ENCODE measurements around the gene ATP5PF.
"Not testable (repeated sequence)": the region's sequence is repeated elsewhere in the genome, so short reads cannot be mapped to it uniquely, and the experiment has no call there.

ATP5PF gene

DNA sequence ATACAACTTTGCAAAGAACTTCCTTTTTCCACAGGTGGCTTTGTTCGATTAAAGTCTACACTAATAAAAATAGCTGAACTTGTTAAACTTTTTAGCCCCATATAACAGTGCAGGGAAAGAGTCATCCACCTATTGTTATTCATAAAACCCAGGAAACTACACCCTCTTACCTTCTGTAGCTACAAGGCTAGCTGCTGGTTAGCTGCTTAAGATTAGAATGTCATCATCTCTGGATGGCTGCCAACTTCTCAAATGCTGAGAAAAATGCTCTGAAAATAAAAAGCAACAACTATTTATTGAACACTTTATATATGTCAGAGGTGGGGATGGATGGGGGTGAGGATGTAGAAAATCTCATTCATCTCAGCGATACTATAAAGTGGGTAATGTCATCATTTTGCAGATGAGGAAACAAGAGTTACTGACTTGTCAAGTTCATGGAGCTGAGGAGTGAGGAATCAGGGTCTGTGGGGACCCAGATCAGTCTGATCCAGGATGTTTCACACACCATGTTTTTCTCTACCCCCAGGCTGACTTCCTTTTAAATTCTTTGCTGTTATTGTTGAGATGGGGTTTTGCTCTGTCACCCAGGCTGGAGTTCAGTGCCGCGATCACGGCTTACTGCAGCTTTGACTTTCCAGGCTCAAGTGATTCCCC, 17.1 kb downstream of the ATP5PF start:
- Histone ChIP-seq H3F3A (ENCODE audit: control insufficient read depth, insufficient read depth) (0 out of 2 replicates have a peak, but pooled peaks cover 10% of the 10 kb centered on the region), H3K36me3 (ENCODE audit: control insufficient read depth, low read length) (peaks cover 22% of the 10 kb centered on the region), H3K4me1 (ENCODE audit: control insufficient read depth, low read length) (peaks cover 7% of the 10 kb centered on the region; the same call in 1 of the 2 replicates), H3K4me3 (ENCODE audit: low read length) (no peak overlapping the region), H3K9me3 (ENCODE audit: control insufficient read depth, insufficient read depth, low read length) (no peaks in the 10 kb centered on the region), H3K27me3 (ENCODE audit: control insufficient read depth, low read length) (no peaks in the 10 kb centered on the region), H3K79me2 (ENCODE audit: control insufficient read depth, low read length) (no peaks in the 10 kb centered on the region), H3K9me2 (replicated peaks; ENCODE audit: control insufficient read depth, low read length) (no peaks in the 10 kb centered on the region), H3K4me2 (ENCODE audit: low read length) (no peak overlapping the region), H3K27ac (ENCODE audit: low read depth, low read length) (no peak overlapping the region), H4K20me1 (ENCODE audit: control insufficient read depth, insufficient read depth, low read depth, low read length) (no peaks in the 10 kb centered on the region)
- no peak for TF ChIP-seq EZH2phosphoT487 (IDR thresholded peaks at IDR 0.05; ENCODE audit: borderline replicate concordance, low read length)
- TF ChIP-seq, protein P1, sequence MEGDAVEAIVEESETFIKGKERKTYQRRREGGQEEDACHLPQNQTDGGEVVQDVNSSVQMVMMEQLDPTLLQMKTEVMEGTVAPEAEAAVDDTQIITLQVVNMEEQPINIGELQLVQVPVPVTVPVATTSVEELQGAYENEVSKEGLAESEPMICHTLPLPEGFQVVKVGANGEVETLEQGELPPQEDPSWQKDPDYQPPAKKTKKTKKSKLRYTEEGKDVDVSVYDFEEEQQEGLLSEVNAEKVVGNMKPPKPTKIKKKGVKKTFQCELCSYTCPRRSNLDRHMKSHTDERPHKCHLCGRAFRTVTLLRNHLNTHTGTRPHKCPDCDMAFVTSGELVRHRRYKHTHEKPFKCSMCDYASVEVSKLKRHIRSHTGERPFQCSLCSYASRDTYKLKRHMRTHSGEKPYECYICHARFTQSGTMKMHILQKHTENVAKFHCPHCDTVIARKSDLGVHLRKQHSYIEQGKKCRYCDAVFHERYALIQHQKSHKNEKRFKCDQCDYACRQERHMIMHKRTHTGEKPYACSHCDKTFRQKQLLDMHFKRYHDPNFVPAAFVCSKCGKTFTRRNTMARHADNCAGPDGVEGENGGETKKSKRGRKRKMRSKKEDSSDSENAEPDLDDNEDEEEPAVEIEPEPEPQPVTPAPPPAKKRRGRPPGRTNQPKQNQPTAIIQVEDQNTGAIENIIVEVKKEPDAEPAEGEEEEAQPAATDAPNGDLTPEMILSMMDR (IDR thresholded peaks at IDR 0.05; ENCODE audit: low read depth, low read length, poor library complexity, severe bottlenecking): no peak

DNA sequence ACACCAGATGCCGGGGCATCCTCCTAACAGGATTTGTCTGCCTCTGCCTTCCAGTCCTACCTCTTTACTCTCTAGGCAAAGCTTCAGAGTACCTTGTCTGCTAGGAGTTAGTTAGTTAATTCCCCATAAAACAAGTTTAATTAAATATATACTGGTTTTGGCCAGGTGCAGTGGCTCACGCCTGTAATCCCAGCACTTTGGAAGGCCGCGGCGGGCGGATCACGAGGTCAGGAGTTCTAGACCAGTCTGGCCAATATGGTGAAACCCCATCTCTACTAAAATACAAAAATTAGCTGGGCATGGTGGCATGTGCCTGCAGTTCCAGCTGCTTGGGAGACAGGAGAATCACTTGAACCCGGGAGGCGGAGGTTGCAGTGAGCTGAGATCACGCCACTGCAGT, 20.6 kb downstream of the ATP5PF start:
- not testable (repeated sequence) for H3K4me2 ChIP-seq (ENCODE audit: low read length); H3K79me2 ChIP-seq (ENCODE audit: control insufficient read depth, low read length); H4K20me1 ChIP-seq (ENCODE audit: control insufficient read depth, insufficient read depth, low read depth, low read length); H3K27me3 ChIP-seq (ENCODE audit: control insufficient read depth, low read length); H3K4me3 ChIP-seq (ENCODE audit: low read length); H3K27ac ChIP-seq (ENCODE audit: low read depth, low read length); H3K4me1 ChIP-seq (ENCODE audit: control insufficient read depth, low read length); H3K9me2 ChIP-seq (replicated peaks; ENCODE audit: control insufficient read depth, low read length); H3K9me3 ChIP-seq (ENCODE audit: control insufficient read depth, insufficient read depth, low read length); H3F3A ChIP-seq (ENCODE audit: control insufficient read depth, insufficient read depth); H3K36me3 ChIP-seq (ENCODE audit: control insufficient read depth, low read length)

DNA sequence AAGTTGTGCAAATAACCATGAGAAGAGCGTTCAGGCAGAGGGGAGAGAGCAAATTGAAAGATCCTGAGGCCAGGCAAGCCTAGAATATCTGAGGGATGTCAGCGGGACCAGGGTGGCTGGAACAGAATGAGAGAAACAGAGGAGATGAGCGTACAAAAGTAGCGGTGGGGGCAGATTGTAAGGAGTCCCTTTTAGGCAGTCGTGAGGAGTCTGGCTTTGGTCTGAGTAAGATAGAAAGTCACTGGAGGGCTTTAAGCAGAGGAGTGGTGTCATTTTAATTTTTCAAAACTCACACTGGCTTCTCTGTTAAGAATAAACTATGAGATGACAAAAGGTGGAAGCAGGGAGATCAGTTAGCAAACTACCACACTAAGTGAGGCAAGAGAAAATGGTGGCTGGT, 24.2 kb downstream of the ATP5PF start:
- H3K4me3 ChIP-seq (ENCODE audit: low read length): no peak overlapping the region
- H3K9me3 ChIP-seq (ENCODE audit: control insufficient read depth, insufficient read depth, low read length): no peaks in the 10 kb centered on the region
- no peaks in the 10 kb centered on the region for H3K79me2 ChIP-seq (ENCODE audit: control insufficient read depth, low read length)
- H4K20me1 ChIP-seq (ENCODE audit: control insufficient read depth, insufficient read depth, low read depth, low read length): no peaks in the 10 kb centered on the region
- H3K36me3 ChIP-seq (ENCODE audit: control insufficient read depth, low read length): no peaks in the 10 kb centered on the region
- TF ChIP-seq, protein P1 (IDR thresholded peaks at IDR 0.05; ENCODE audit: low read depth, low read length, poor library complexity, severe bottlenecking): no peak
- TF ChIP-seq EZH2phosphoT487 (IDR thresholded peaks at IDR 0.05; ENCODE audit: borderline replicate concordance, low read length): no peak
- H3K27me3 ChIP-seq (ENCODE audit: control insufficient read depth, low read length): no peaks in the 10 kb centered on the region
- H3K27ac ChIP-seq (ENCODE audit: low read depth, low read length): no peak overlapping the region
- H3K9me2 ChIP-seq (replicated peaks; ENCODE audit: control insufficient read depth, low read length): no peaks in the 10 kb centered on the region
- H3K4me2 ChIP-seq (ENCODE audit: low read length): no peak overlapping the region
- no peaks in the 10 kb centered on the region for H3F3A ChIP-seq (ENCODE audit: control insufficient read depth, insufficient read depth)
- H3K4me1 ChIP-seq (ENCODE audit: control insufficient read depth, low read length): no peaks in the 10 kb centered on the region

DNA sequence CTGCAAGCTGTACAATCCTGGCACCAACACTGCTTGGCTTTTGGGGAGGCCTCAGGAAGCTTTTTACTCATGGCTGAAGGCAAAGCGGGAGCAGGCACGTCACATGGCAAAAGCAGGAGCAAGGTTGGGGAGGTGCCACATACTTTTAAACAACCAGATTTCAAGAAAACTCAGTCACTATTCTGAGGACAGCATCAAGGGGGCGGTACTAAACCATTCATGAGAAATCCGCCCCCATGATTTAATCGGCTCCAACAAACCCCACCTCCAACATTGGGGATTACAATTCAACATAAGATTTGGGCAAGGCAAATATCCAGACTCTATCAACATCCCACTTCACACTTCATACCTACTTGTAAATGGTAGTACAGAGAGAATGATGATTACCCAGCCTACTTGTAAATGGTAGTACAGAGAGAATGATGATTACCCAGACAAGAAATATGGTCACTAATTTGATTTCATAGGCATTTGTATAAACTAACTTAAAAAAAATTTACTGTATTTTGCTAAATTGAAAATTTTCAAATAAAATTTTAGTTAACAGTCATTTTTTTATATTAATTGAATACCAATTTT, 24.9 kb downstream of the ATP5PF start:
- Histone ChIP-seq H4K20me1 (ENCODE audit: control insufficient read depth, insufficient read depth, low read depth, low read length) (no peaks in the 10 kb centered on the region), H3K27ac (ENCODE audit: low read depth, low read length) (no peak overlapping the region), H3K27me3 (ENCODE audit: control insufficient read depth, low read length) (no peaks in the 10 kb centered on the region), H3K4me3 (ENCODE audit: low read length) (no peak overlapping the region), H3K79me2 (ENCODE audit: control insufficient read depth, low read length) (no peaks in the 10 kb centered on the region), H3K4me2 (ENCODE audit: low read length) (no peak overlapping the region), H3K36me3 (ENCODE audit: control insufficient read depth, low read length) (no peaks in the 10 kb centered on the region), H3K9me3 (ENCODE audit: control insufficient read depth, insufficient read depth, low read length) (no peaks in the 10 kb centered on the region), H3K9me2 (replicated peaks; ENCODE audit: control insufficient read depth, low read length) (no peaks in the 10 kb centered on the region), H3F3A (ENCODE audit: control insufficient read depth, insufficient read depth) (no peaks in the 10 kb centered on the region), H3K4me1 (ENCODE audit: control insufficient read depth, low read length) (no peaks in the 10 kb centered on the region)
- TF ChIP-seq, protein P1 (IDR thresholded peaks at IDR 0.05; ENCODE audit: low read depth, low read length, poor library complexity, severe bottlenecking): no peak
- TF ChIP-seq EZH2phosphoT487 (IDR thresholded peaks at IDR 0.05; ENCODE audit: borderline replicate concordance, low read length): no peak

Data from DOHH2 (cell line).